HG03442 (cell line): ENCODE data around the gene SLFN12L.
"Not testable (repeated sequence)": the region's sequence is repeated elsewhere in the genome, so short reads cannot be mapped to it uniquely, and the experiment has no call there.

ENCODE experiments used
- ATAC-seq: cut with Tn5 transposase; IDR thresholded peaks from one replicate; pipeline ENCODE4 v1.9.1; 2021; ENCODE audit warnings: mild to moderate bottlenecking, moderate library complexity; ENCODE audit not compliant: unreplicated experiment

SLFN12L gene

DNA sequence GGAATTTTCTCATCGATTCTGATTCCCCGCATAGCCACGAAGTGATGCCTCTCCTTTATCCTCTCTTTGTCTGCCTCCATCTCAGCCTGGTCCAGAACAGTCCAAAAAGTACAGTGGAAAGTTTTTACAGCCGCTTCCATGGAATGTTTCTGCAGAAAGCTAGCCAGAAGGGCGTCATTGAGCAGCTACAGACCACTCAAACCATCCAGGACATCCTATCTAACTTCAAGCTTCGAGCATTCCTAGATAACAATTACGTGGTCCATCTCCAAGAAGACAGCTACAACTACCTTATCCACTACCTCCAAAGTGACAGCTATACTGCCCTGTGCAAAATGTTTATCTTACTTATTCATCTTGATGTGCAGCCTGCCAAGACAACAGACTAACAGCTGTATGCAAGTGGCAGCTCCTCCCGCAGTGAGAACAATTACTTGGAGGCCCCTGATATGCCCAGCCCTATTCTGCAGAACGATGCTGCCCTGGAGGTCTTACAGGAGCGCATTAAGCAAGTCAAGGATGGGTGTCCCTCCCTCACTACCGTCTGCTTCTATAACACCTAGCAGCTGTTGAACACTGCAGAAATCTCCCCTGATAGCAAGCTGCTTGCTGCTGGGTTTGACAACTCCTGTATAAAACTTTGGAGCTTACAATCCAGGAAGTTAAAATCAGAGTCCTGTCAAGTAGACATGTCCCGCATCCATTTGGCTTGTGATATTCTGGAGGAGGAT is 38.9 kb downstream of the SLFN12L start:
- ATAC-seq: no peak

DNA sequence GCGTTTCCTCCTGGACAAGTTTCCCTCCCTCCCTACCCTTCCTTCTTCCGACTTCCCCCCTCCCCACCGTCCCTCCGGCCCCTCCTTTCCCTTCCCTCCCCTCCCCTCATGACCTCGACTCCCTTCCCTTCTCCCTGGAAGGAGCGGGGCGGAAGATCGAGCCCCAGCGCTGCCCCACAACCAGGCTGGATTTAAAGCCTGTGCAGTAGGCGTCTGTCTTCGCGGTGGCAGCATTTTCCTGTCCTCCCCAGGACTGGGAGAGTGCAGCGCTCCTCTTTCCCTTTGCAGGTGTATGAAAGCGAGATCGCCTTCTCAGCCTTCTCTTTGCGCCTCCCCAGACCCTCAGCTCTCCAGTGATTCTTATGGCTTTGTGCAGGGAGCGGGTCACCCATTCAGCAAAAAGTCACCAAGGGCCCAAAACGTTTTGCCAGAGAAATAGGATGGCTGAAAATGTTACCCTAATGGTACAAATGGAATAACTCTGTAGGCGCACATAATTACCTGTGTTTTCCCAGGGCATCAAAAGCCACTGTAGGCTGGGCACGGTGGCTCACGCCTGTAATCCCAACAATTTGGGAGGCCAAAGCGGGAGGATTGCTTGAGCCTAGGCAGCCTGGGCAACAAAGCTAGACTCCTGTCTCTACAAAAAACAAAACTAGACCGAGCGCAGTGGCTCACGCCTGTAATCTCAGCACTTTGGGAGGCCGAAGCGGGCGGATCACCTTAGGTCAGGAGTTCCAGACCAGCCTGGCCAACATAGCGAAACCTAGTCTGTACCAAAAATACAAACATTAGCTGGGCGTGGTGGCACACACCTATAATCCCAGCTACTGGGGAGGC is 40.8 kb downstream of the SLFN12L start:
- no peak for ATAC-seq

- no peak for ATAC-seq
Measured at GRCh38 chr17:35493040-35493439, 44.4 kb downstream of the SLFN12L start.

DNA sequence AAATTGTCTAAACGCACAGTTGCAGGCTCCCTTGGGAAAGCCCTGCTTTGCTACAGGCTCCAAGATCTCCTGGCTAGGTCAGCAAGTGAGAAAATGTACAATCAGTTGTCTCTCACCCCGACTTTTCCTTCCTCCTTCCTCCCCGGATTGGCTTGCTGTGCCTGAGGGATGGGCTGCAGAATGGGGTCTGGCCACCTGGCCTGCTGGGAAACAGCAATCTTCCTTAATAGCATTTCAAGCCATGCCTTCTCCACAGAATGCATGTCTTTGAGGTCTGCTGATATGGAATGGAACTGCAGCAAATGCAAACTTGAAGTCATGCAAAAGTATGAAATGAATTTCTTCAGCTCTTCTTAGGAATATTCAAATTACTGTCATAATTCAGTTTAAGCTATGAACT is 46.1 kb downstream of the SLFN12L start:
- ATAC-seq: no peak

DNA sequence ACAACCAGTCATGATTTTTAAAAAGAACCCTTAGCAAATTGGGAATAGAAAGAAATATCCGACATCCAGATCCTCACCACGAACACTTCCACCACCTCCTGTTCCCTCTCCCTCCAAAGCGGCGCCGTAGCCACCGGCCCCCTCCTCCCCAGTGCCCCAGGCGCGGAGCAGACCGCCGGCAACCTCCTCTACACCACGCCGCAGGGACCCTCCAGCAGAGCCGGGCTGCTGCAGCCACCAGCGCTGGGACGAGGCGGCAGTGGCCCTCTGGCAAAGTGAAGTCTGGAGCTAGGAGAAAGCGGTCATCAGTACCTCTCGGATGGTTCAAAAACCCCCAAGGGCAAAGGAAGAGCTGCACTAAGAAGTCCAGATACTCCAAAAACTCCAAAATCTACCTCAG is 47.5 kb downstream of the SLFN12L start:
- no peak for ATAC-seq

DNA sequence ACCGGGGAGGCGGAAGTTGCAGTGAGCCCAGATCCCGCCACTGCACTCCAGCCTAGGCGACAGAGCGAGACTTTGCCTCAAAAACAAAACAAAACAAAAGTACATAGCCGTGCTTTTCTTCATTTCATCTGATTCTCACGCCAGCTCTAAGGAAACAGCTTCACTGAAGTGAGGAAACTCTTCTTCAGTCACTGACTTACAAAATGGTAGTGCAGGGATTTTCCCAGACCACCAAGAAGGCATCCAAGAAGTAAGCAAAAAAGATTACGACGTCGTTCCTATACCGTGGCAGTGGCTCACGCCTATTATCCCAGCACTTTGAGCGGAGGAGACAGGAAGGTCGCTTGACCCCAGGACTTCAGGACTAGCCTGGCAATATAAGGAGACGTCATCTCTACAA is 48.5 kb downstream of the SLFN12L start:
- ATAC-seq: no peak

- ATAC-seq: peak; percentile 63
Measured at GRCh38 chr17:35486920-35487732, 50.4 kb downstream of the SLFN12L start.

DNA sequence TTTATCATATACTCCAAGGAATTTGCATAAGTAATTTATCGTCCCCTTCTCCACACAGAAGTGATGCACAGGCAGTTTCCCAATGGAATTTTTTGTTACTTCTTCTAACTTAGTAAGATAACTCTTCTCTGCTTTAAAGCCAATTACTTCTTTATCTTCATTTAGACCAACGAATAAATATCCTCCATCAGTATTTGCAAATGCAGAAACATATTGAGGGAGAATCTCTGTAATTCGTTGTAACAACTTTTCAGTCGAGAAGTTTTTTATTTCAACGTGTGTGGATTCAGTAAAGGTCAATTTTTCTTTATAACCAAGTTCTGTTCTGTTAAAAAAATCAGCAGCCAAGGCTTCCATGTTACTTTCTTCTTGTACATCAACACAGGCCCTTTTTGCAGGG is 58.2 kb downstream of the SLFN12L start:
- ATAC-seq: no peak

GRCh38 chr17:35477248-35477647 is 60.2 kb downstream of the SLFN12L start:
- no peak for ATAC-seq

DNA sequence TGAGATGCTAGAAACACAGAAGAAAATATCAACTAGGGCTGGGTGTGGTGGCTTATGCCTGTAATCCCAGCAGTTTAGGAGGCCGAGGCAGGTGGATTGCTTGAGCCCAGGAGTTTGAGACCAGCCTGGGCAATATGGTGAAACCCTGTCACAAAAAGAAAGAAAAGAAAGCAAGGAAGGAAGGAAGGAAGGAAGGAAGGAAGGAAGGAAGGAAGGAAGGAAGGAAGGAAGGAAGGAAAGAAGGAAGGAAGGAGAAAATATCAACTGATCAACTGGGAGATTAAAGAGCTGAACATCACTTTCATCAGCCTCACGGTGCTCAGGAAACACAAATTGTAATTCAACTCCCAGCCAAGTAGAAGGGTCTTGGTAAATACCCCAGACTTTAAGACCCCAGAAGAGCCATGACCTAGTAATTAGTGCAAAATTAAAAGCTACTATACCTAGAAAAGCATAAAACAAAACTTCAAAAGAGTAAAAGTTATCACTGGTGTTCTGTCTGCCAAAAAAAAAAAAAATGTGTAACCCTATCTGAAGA is 61.1 kb downstream of the SLFN12L start:
- ATAC-seq: no peak

DNA sequence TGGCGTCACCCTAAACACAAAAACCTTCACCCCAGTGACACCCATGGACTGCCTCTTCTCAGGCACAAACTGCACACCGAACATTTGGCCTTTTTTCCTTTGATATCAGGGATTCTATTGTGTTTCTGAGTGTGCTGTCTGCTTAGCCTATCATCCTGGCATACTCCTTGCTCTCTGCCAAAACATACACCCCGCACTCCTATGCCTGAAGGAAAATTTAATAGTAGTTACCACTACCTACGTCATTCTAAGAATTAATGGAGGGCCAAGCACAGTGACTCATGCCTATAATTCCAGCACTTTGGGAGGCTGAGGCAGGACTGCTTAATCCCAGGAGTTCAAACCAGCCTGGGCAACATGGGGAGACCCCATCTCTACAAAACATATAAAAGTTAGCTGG is 69.0 kb downstream of the SLFN12L start:
- no peak for ATAC-seq

GRCh38 chr17:35467824-35468223 is 69.7 kb downstream of the SLFN12L start:
- no peak for ATAC-seq

- peak; percentile 71 for ATAC-seq
Measured at GRCh38 chr17:35460354-35460851, 77.1 kb downstream of the SLFN12L start.

DNA sequence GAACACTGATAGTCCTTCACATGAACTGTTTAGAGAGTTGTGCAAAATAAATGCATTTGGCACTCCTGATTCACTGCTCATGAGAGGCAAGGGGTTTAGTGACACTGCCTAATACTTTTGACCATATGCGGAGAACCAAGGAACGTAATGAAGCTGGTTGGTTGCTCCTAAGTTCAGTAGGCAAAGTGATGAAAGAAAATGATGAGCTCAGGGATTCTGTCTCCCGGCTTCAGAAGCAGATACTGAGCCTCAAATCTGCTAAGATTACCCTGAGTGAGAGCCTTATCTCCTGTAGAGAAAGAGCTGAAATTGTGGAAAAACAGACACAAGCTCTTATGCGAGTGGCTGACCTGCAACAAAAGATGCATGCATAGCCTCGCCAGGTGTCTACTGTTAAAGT is 83.4 kb downstream of the SLFN12L start:
- not testable (repeated sequence) for ATAC-seq

GRCh38 chr17:35453171-35453570 is 84.3 kb downstream of the SLFN12L start:
- no peak for ATAC-seq

GRCh38 chr17:35449371-35449931 is 88.0 kb downstream of the SLFN12L start:
- no peak for ATAC-seq

- ATAC-seq: no peak
Measured at GRCh38 chr17:35448899-35449227, 88.6 kb downstream of the SLFN12L start.

DNA sequence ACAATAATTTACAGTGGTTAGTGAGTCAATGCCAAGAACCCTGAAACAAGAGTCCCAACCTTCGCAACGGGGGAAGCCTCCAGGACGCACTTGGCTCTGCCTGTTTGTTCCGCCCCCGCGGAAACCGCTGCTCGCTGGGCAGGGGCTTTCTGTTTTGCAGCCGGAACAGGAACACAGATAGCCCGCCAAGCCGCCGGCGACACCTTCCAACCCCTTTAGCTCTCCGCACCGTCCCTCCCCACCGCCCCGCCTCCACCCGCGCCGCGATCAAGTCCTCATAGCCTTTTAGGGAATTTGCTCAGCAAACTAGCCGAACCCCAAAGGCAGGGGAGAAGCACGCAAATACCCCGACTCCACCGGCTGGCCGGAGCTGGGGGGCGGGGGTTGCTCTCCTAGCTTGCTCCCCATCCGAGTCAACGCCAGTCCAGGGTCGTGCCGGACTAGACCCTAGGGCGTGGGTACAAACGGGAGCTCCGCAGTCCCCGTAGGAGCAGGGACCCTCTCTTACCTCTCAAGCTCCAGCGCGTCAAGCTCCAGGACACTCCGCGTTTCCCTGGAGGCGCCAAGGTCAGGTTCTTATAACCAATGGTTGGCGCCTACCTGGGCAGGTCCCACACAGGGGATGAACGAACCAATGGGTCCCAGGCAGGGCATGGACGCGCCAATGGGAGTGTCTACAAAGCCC is 89.1 kb downstream of the SLFN12L start, which contains the start of gene SLFN13:
Gene SLFN13 (minus strand): TSS at position 553 of the 685 bp plus-strand sequence. CDS start 3,086 bp downstream, outside the sequence.
- peak; percentile 67 for ATAC-seq

DNA sequence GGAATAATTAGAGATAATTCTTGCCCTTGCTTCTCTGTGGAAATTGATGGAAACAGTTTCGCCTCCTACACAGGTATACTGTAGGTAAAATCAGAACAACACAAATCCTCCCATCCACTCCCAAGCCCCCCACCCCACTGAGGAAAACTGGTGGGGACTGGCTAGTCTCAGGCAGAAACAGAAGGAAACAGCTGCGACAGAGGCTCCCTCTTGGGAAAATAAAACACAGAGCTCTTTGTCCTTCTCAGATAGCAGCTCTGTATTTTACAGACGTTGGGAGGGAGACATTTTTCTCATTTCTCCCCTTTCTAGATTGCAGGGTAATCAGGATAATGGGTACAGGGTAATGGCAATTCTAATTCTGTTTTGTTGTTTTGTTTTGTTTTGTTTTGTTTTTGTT is 90.0 kb downstream of the SLFN12L start:
- no peak for ATAC-seq

- ATAC-seq: no peak
Measured at GRCh38 chr17:35438433-35438832, 99.0 kb downstream of the SLFN12L start.
